ENCODE results near the gene CARD9.

DNA sequence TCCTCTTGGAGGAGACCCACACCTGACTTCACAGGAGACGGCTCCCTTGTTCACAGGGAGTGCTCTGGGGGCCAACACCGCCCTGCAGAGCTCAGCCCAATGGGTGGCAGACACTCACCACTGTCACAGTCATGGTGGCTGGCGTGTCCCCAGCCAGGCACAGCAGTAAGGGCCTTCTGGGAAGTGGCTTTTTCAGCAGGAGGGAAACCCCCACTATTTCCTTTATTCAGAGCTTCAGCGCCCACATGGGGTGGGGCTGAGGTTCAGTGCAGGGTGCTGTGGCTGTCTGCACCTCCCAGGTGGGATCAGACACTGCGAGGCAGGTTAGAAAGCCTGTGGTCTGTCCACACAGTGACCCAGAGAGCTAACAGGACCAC is 30.1 kb upstream of the CARD9 start:
- TF ChIP-seq, protein P1, sequence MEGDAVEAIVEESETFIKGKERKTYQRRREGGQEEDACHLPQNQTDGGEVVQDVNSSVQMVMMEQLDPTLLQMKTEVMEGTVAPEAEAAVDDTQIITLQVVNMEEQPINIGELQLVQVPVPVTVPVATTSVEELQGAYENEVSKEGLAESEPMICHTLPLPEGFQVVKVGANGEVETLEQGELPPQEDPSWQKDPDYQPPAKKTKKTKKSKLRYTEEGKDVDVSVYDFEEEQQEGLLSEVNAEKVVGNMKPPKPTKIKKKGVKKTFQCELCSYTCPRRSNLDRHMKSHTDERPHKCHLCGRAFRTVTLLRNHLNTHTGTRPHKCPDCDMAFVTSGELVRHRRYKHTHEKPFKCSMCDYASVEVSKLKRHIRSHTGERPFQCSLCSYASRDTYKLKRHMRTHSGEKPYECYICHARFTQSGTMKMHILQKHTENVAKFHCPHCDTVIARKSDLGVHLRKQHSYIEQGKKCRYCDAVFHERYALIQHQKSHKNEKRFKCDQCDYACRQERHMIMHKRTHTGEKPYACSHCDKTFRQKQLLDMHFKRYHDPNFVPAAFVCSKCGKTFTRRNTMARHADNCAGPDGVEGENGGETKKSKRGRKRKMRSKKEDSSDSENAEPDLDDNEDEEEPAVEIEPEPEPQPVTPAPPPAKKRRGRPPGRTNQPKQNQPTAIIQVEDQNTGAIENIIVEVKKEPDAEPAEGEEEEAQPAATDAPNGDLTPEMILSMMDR (IDR thresholded peaks at IDR 0.05; ENCODE audit: low read depth, low read length, poor library complexity, severe bottlenecking), result no peak
- no peak for TF ChIP-seq EZH2phosphoT487 (IDR thresholded peaks at IDR 0.05; ENCODE audit: borderline replicate concordance, low read length)

Data from DOHH2 (cell line).